ENCODE results near the gene EGFLAM.
A peak's percentile ranks its signal among the peaks of the same experiment; 100 is the strongest.

The EGFLAM gene

DNA sequence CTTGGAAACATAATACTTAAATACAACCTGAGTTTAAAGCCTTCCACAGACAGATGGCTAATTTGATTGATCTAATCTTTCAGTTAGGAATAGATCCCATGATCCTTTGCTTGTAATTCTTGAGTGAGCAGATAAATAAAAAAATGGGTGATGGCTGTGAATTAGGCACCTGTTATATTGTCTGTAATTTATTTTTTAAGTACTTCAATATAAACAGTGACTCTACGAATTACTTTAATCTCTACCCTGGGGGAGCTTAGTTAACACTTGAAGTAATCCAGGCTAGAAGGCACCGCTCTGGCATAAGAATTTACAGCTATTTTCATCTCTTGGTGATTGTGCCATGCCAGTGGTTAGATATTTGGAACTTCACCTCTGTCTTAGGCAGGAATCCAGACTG, 9.0 kb downstream of the EGFLAM start:
- H3K9me3 ChIP-seq (ENCODE audit: control insufficient read depth in 1 of 2, low read length in 2 of 2): no peaks in the 10 kb centered on the region
- H3K27me3 ChIP-seq (ENCODE audit: low read depth, low read length): no peaks in the 10 kb centered on the region
- H3K4me3 ChIP-seq (ENCODE audit: low read depth in 1 of 2, low read length in 2 of 2): no peak overlapping the region
- no peak overlapping the region for H3K27ac ChIP-seq (ENCODE audit: low read length)
- H3K4me1 ChIP-seq (ENCODE audit: control insufficient read depth in 1 of 2, insufficient read depth in 2 of 2, low read length in 2 of 2): no peaks in the 10 kb centered on the region
- H3K36me3 ChIP-seq (ENCODE audit: control insufficient read depth in 1 of 2, insufficient read depth in 2 of 2, low read length in 2 of 2): no peaks in the 10 kb centered on the region

DNA sequence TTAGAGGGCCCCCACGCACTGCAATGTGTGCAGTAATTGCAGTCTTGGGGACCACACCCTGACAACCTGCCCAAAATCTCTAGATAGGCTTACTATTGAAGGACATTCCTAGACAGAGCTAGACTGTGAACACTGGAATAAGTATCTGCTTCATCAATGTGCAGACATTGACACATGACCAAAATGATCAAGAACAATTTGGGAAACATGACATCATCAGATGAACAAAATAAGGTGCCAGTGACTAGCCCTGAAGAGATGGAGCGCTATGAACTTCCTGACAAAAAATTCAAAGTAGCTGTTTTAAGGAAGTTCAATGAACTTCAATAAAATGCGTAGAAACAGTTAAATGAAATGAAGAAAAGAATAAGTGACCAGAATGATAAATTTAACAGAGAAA, 15.3 kb downstream of the EGFLAM start:
- Histone ChIP-seq H3K27me3 (ENCODE audit: low read depth, low read length) (no peaks in the 10 kb centered on the region), H3K4me3 (ENCODE audit: low read depth in 1 of 2, low read length in 2 of 2) (peak overlapping the region in 1 of 2 donors; percentile 41), H3K27ac (ENCODE audit: low read length) (no peak overlapping the region), H3K9me3 (ENCODE audit: control insufficient read depth in 1 of 2, low read length in 2 of 2) (peaks cover 6 to 23% of the 10 kb centered on the region in 2 donors), H3K4me1 (ENCODE audit: control insufficient read depth in 1 of 2, insufficient read depth in 2 of 2, low read length in 2 of 2) (no peaks in the 10 kb centered on the region), H3K36me3 (ENCODE audit: control insufficient read depth in 1 of 2, insufficient read depth in 2 of 2, low read length in 2 of 2) (no peaks in the 10 kb centered on the region)

DNA sequence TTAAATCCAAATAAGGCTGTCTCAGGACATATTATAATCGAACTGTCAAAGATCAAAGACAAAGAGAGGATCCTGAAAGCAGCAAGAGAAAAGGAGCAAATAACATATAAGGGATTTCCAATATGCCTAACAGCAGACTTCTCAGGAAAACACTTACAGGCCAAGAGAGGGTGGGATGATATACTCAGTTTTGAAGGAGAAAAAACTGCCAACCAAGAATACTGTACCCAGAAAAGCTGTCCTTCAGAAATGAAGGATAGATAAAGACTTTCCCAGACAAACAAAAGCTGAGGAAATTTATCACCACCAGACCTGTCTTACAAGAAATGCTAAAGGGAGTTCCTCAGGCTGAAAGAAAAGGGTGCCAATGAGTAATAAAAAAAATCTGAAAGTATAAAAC, 16.0 kb downstream of the EGFLAM start:
- Histone ChIP-seq H3K36me3 (ENCODE audit: control insufficient read depth in 1 of 2, insufficient read depth in 2 of 2, low read length in 2 of 2) (no peaks in the 10 kb centered on the region), H3K27me3 (ENCODE audit: low read depth, low read length) (no peaks in the 10 kb centered on the region), H3K4me3 (ENCODE audit: low read depth in 1 of 2, low read length in 2 of 2) (no peak overlapping the region), H3K9me3 (ENCODE audit: control insufficient read depth in 1 of 2, low read length in 2 of 2) (peaks cover 6 to 23% of the 10 kb centered on the region in 2 donors), H3K4me1 (ENCODE audit: control insufficient read depth in 1 of 2, insufficient read depth in 2 of 2, low read length in 2 of 2) (no peaks in the 10 kb centered on the region), H3K27ac (ENCODE audit: low read length) (no peak overlapping the region)

DNA sequence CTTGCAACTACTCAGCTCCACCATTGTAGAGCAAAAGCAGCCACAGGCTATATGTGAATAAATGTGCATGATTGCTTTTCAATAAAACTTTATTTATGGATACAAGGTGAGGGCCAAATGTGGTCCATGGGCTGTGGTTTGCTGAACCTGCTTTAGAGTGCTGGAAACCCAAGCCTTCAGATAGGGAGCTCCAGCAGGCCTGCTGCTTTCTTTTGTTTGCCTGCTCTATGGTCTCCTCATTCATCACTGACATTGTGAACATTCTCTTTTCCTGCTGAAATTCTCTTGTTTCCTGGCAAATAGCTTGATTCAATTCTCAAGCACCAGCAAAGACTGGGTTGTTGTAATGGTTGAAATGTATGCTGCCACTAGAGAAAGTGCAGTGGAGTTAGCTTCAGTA, 26.0 kb downstream of the EGFLAM start:
- Histone ChIP-seq H3K9me3 (ENCODE audit: control insufficient read depth in 1 of 2, low read length in 2 of 2) (no peaks in the 10 kb centered on the region), H3K4me1 (ENCODE audit: control insufficient read depth in 1 of 2, insufficient read depth in 2 of 2, low read length in 2 of 2) (no peaks in the 10 kb centered on the region), H3K27me3 (ENCODE audit: low read depth, low read length) (no peaks in the 10 kb centered on the region), H3K36me3 (ENCODE audit: control insufficient read depth in 1 of 2, insufficient read depth in 2 of 2, low read length in 2 of 2) (no peaks in the 10 kb centered on the region), H3K27ac (ENCODE audit: low read length) (no peak overlapping the region), H3K4me3 (ENCODE audit: low read depth in 1 of 2, low read length in 2 of 2) (no peak overlapping the region)

DNA sequence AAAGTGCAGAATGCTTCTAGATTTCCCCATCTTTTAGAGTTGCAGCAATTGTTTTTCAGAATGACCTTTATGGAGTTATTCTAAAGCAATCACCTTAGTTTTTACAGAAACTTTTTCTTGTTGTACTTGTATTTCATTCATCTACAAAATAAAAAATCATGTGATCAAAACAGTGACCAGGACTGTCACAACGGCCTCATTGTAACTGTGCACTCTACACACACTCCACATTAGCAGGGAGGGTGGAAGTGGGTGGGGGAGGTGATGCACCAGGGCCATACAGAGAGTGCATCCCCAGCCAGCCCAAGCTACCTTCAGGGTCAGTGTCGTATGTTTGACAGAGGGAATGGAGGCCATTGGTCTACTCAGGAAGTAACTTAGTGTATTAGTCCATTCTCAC, 26.9 kb downstream of the EGFLAM start:
- H3K4me3 ChIP-seq (ENCODE audit: low read depth in 1 of 2, low read length in 2 of 2): no peak overlapping the region
- H3K36me3 ChIP-seq (ENCODE audit: control insufficient read depth in 1 of 2, insufficient read depth in 2 of 2, low read length in 2 of 2): no peaks in the 10 kb centered on the region
- H3K27me3 ChIP-seq (ENCODE audit: low read depth, low read length): no peaks in the 10 kb centered on the region
- H3K27ac ChIP-seq (ENCODE audit: low read length): no peak overlapping the region
- no peaks in the 10 kb centered on the region for H3K4me1 ChIP-seq (ENCODE audit: control insufficient read depth in 1 of 2, insufficient read depth in 2 of 2, low read length in 2 of 2)
- H3K9me3 ChIP-seq (ENCODE audit: control insufficient read depth in 1 of 2, low read length in 2 of 2): peaks cover 0 to 2% of the 10 kb centered on the region in 2 donors

DNA sequence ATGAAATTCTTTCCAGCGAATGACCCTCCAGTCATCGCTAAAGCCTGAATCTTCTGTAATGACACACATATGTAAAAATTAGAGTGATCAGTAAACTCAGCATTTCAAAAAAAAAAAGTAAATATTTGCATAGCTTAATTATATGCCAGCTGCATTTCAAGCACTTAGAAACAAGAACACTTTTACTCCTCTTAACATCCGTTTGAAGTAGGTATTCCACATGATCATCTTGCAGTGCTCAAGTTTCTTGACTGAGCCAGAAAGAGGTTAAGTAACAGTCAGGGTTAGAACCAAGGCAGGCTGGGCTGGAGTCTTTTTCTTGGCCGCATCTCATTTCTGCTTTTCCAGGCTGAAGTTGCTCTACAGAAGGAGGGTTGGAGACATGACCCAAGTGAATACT, 27.6 kb downstream of the EGFLAM start:
- no peak overlapping the region for H3K4me3 ChIP-seq (ENCODE audit: low read depth in 1 of 2, low read length in 2 of 2)
- H3K27me3 ChIP-seq (ENCODE audit: low read depth, low read length): no peaks in the 10 kb centered on the region
- H3K27ac ChIP-seq (ENCODE audit: low read length): no peak overlapping the region
- no peaks in the 10 kb centered on the region for H3K36me3 ChIP-seq (ENCODE audit: control insufficient read depth in 1 of 2, insufficient read depth in 2 of 2, low read length in 2 of 2)
- no peaks in the 10 kb centered on the region for H3K4me1 ChIP-seq (ENCODE audit: control insufficient read depth in 1 of 2, insufficient read depth in 2 of 2, low read length in 2 of 2)
- H3K9me3 ChIP-seq (ENCODE audit: control insufficient read depth in 1 of 2, low read length in 2 of 2): peaks cover 0 to 2% of the 10 kb centered on the region in 2 donors

DNA sequence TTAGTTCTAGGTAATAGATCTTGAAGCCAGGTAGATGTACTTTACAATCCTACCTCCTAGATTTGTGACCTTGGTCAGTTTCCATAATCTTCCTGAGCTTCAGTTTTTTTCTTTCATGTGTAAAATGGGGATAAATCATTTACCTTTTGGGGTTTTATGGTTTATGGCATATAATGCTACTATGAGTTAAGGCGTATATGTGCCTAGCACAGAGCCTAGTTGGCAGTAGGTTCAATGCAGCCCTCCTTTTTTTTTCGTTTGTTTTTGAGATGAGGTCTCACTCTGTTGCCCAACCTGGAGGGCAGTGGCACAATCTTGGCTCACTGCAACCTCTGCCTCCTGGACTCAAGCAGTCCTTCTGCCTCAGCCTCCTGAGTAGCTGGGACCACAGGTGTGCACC, 28.8 kb downstream of the EGFLAM start:
- Histone ChIP-seq H3K4me1 (ENCODE audit: control insufficient read depth in 1 of 2, insufficient read depth in 2 of 2, low read length in 2 of 2) (no peaks in the 10 kb centered on the region), H3K4me3 (ENCODE audit: low read depth in 1 of 2, low read length in 2 of 2) (no peak overlapping the region), H3K9me3 (ENCODE audit: control insufficient read depth in 1 of 2, low read length in 2 of 2) (peaks cover 0 to 2% of the 10 kb centered on the region in 2 donors), H3K36me3 (ENCODE audit: control insufficient read depth in 1 of 2, insufficient read depth in 2 of 2, low read length in 2 of 2) (no peaks in the 10 kb centered on the region), H3K27ac (ENCODE audit: low read length) (no peak overlapping the region), H3K27me3 (ENCODE audit: low read depth, low read length) (no peaks in the 10 kb centered on the region)

DNA sequence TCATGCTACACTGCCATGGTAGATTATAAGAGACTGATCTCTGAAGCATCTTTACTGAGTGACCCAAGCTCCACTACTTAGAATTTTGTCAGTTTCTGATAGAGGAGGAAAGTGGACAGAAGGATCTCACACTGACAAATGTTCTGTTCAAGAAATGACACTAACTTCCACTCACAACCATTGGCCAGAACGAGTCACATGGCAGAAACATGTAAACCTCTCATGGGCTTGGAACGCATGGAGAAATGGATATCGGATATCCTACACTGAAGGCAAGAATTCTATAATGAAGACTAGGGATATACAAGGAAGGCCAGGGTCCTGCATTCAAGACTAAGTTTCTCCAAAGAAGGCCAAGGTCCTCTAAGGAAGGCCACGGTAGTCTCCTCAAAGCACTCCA, 31.1 kb downstream of the EGFLAM start:
- Histone ChIP-seq H3K27me3 (ENCODE audit: low read depth, low read length) (no peaks in the 10 kb centered on the region), H3K36me3 (ENCODE audit: control insufficient read depth in 1 of 2, insufficient read depth in 2 of 2, low read length in 2 of 2) (no peaks in the 10 kb centered on the region), H3K27ac (ENCODE audit: low read length) (no peak overlapping the region), H3K4me3 (ENCODE audit: low read depth in 1 of 2, low read length in 2 of 2) (no peak overlapping the region), H3K4me1 (ENCODE audit: control insufficient read depth in 1 of 2, insufficient read depth in 2 of 2, low read length in 2 of 2) (no peaks in the 10 kb centered on the region), H3K9me3 (ENCODE audit: control insufficient read depth in 1 of 2, low read length in 2 of 2) (peaks cover 0 to 2% of the 10 kb centered on the region in 2 donors)

DNA sequence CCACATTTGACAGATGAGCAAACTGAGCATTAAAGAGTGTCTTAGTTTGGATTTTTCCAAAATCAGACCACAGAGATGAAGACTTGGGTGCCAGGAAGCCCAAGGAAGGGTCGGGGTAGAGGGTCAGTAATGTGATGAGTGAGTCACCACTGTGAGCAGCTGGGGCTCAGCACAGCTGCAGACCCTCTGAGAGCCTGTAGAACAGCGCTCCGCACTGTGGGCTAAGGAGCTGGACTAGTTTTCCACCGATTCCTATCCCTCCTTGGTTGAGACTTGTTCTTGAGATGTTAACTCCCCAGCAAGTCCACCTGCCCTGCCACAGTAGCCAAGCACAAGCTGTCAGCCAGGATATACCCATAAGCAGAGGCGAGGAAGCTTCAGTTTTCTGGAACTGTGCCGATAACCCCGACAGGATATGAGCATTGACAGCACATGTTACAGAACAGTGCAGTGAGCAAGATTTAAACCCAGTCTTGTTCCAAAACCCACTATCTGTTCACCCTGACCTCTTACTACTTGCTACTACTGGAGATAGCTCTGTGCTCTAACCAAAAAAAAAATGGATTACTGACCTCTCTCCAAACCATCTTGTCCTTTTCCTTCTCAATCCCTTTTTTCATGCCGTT, 31.8 kb downstream of the EGFLAM start:
- no peaks in the 10 kb centered on the region for H3K4me1 ChIP-seq (ENCODE audit: control insufficient read depth in 1 of 2, insufficient read depth in 2 of 2, low read length in 2 of 2)

DNA sequence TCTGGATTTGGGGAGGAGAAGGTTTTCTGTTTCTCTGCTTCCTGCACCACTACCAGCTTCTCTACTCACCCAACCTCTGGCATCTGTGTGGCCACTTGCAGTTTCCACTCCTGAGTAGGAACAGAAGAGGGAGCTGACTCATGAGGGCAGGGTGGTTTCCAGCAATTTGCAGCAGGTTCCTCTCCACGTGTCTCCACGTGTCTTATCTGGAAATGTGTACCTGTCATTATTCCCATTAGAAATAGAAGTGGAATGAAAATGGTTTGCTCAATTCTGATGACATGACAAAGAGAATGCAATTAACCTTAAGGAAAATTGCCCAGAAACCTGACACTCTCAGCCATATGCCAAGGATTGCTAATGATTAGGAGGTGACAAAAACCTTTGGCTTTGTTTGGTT, 33.0 kb downstream of the EGFLAM start:
- no peak overlapping the region for H3K27ac ChIP-seq (ENCODE audit: low read length)
- H3K4me3 ChIP-seq (ENCODE audit: low read depth in 1 of 2, low read length in 2 of 2): no peak overlapping the region
- H3K27me3 ChIP-seq (ENCODE audit: low read depth, low read length): no peaks in the 10 kb centered on the region
- peaks cover 0 to 2% of the 10 kb centered on the region in 2 donors for H3K9me3 ChIP-seq (ENCODE audit: control insufficient read depth in 1 of 2, low read length in 2 of 2)
- H3K4me1 ChIP-seq (ENCODE audit: control insufficient read depth in 1 of 2, insufficient read depth in 2 of 2, low read length in 2 of 2): no peaks in the 10 kb centered on the region
- H3K36me3 ChIP-seq (ENCODE audit: control insufficient read depth in 1 of 2, insufficient read depth in 2 of 2, low read length in 2 of 2): no peaks in the 10 kb centered on the region

More for the DNA sequence above, 31.8 kb downstream of the EGFLAM start:
- H3K27me3 ChIP-seq (ENCODE audit: low read depth, low read length): no peaks in the 10 kb centered on the region
- no peaks in the 10 kb centered on the region for H3K36me3 ChIP-seq (ENCODE audit: control insufficient read depth in 1 of 2, insufficient read depth in 2 of 2, low read length in 2 of 2)
- peaks cover 0 to 2% of the 10 kb centered on the region in 2 donors for H3K9me3 ChIP-seq (ENCODE audit: control insufficient read depth in 1 of 2, low read length in 2 of 2)
- no peak overlapping the region for H3K27ac ChIP-seq (ENCODE audit: low read length)
- H3K4me3 ChIP-seq (ENCODE audit: low read depth in 1 of 2, low read length in 2 of 2): no peak overlapping the region

DNA sequence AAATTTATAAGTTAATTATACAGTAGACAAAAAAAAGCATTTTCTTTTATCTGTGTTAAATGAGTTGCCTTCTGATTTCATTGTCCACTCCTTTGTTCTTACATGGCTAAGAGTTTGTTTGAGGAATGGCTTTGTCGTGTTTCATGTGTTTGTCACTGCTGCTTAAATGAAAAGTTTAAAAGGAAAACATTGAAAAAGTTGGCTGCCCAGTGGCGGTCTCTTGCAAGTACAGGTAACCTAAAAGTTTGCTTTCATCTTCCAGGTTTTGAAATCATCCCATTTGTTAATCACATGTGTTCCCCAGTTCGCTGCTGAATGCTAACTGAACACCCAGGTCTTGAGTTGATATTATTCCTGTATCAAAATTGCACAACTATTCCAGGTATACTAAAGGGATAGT, 33.9 kb downstream of the EGFLAM start:
- no peaks in the 10 kb centered on the region for H3K27me3 ChIP-seq (ENCODE audit: low read depth, low read length)

DNA sequence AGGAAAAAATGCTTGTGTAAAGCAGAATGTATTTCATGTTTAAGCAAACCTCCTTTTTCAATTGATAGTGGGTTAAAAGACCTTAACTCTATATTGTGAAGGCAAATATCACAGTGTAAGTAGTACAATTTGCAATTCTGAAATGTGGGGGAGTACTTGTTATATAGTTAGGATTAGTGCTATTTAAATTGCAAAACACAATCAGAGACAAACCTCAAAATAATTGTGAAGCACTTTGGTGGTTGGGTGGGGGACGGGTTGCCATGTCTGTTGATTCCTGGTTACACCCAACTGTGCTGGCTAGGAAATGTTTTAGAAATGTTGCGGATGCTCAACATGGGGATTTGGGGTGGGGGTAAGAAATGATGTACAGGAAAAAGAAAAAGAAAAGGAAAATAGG, 37.4 kb downstream of the EGFLAM start:
- H3K9me3 ChIP-seq (ENCODE audit: control insufficient read depth in 1 of 2, low read length in 2 of 2): no peaks in the 10 kb centered on the region
- peaks cover 0 to 3% of the 10 kb centered on the region in 2 donors for H3K4me1 ChIP-seq (ENCODE audit: control insufficient read depth in 1 of 2, insufficient read depth in 2 of 2, low read length in 2 of 2)
- H3K36me3 ChIP-seq (ENCODE audit: control insufficient read depth in 1 of 2, insufficient read depth in 2 of 2, low read length in 2 of 2): no peaks in the 10 kb centered on the region
- H3K27me3 ChIP-seq (ENCODE audit: low read depth, low read length): no peaks in the 10 kb centered on the region
- no peak overlapping the region for H3K4me3 ChIP-seq (ENCODE audit: low read depth in 1 of 2, low read length in 2 of 2)
- H3K27ac ChIP-seq (ENCODE audit: low read length): no peak overlapping the region

More for the DNA sequence above, 33.9 kb downstream of the EGFLAM start:
- Histone ChIP-seq H3K4me1 (ENCODE audit: control insufficient read depth in 1 of 2, insufficient read depth in 2 of 2, low read length in 2 of 2) (no peaks in the 10 kb centered on the region), H3K9me3 (ENCODE audit: control insufficient read depth in 1 of 2, low read length in 2 of 2) (peaks cover 0 to 2% of the 10 kb centered on the region in 2 donors), H3K27ac (ENCODE audit: low read length) (no peak overlapping the region), H3K4me3 (ENCODE audit: low read depth in 1 of 2, low read length in 2 of 2) (no peak overlapping the region), H3K36me3 (ENCODE audit: control insufficient read depth in 1 of 2, insufficient read depth in 2 of 2, low read length in 2 of 2) (no peaks in the 10 kb centered on the region)

Data from muscle layer of duodenum (tissue), 2 donors.